Skin epidermis (tissue), 12 donors: ENCODE results near the gene GSE1.

Experiments
- H3K27ac ChIP-seq, 21 experiments: fragments of 200-600 bp; sonication (generic) in 11 of 21; one replicate each; pipeline ENCODE4 v1.5.0; 2020; ENCODE audit warnings: mild to moderate bottlenecking in 3 of 21, inconsistent platforms in 2 of 21, moderate library complexity in 2 of 21
- H3K4me3 ChIP-seq, 7 experiments: fragments of 200-600 bp; sonication (generic) in 2 of 7; one replicate each; pipeline ENCODE4 v1.5.0; 2020; ENCODE audit warnings: inconsistent platforms in 2 of 7, mild to moderate bottlenecking in 2 of 7, moderate library complexity in 1 of 7

GSE1 gene

GRCh38 chr16:85626191-85626981, 13.3 kb downstream of the GSE1 start:
- H3K27ac ChIP-seq, result peak overlapping the region in 1 of 21 experiments; percentile 30
- H3K4me3 ChIP-seq, result no peak overlapping the region

- no peak overlapping the region for H3K27ac ChIP-seq
Observed at GRCh38 chr16:85627089-85627488, 14.0 kb downstream of the GSE1 start.

DNA sequence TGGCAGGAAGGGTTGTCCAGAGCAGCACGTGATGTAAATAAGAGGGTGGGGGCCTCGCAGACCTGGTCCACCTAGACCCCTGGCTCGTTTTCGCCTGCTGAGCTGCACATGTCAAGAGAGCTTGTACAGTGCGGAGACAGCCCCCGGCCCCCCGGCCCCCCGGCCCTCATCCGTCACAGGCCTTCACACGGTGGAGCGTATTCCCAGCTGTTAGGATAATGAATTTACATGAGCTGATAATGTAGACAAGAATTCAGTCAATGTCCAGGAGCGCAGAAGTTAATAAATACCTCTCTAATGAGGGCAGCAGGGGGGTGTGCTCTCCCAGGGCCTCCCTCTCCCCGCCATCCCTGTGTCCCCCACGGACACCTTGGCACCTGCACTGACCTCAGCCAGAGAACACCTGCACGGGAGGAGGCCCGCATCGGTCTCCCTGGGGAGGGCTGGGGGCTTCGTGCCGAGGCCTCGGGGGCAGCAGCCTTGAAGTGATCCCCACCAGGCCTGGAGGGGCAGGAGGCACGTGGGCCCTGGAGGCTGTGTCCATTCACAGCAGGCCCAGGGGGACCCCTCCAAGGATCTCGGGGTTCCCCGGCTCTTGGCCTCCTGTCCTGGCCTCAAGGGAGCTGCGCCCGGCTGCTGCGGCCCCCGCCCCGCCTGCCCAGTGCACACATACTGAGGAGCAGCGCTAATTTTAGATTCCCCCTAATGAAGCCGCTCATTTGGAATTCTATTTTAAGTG, 14.6 kb downstream of the GSE1 start:
- Histone ChIP-seq H3K27ac (no peak overlapping the region), H3K4me3 (no peak overlapping the region)

More at GRCh38 chr16:85627089-85627488, 14.0 kb downstream of the GSE1 start:
- H3K4me3 ChIP-seq, result no peak overlapping the region

DNA sequence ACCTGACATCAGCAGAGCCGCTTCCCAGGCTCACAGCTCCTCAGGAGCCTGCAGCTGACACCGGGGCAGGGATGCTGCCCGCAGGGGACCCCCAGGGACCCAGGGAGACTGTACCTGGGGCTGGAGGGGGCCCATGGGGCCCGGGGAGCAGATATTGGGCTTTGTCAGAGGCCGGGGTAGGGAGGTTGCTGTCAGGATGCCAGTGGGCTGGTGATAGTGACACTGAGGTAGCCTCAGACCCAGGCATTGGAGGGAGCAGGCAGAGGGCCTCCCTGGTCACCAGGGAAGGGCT, 15.1 kb downstream of the GSE1 start:
- Histone ChIP-seq H3K27ac (no peak overlapping the region), H3K4me3 (no peak overlapping the region)

DNA sequence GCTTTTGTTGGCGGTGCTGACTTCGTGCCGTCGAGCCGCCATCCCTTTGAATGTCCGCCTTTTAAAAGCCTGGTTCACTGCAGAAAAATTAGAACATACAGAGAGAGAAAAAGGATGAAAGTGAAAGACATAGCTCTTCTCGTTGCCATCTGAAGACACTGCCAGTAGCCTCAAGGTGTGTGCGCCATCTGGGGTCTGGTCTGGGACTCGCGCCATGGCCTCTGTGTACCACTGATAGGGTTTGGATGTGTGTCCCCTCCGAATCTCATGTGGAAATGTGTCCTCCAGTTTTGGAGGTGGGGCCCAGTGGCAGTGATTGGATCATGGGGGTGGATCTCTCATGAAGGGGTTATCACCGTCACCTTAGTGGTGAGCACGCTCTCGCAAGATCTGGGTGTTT, 15.5 kb downstream of the GSE1 start:
- no peak overlapping the region for H3K4me3 ChIP-seq
- no peak overlapping the region for H3K27ac ChIP-seq

DNA sequence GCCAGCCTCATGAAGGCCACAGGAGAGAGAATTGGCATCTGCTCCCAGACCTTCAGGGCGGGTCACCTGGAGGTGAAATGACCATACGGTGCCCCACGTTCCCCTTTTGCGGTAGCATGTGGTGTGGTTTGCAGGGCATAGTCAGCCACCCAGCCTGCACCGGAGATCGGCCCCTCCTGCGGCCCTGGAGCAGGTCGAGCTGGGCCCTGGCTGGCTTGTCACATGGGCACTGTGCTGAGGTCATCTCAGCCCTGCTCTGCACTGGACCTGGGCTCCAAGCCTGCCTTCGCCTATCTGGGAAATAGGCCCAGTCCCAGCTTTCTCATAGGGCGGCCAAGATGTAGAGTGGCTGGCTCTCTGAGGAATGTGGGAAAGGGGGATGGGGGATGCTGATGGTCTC, 16.2 kb downstream of the GSE1 start:
- Histone ChIP-seq H3K27ac (no peak overlapping the region), H3K4me3 (no peak overlapping the region)

DNA sequence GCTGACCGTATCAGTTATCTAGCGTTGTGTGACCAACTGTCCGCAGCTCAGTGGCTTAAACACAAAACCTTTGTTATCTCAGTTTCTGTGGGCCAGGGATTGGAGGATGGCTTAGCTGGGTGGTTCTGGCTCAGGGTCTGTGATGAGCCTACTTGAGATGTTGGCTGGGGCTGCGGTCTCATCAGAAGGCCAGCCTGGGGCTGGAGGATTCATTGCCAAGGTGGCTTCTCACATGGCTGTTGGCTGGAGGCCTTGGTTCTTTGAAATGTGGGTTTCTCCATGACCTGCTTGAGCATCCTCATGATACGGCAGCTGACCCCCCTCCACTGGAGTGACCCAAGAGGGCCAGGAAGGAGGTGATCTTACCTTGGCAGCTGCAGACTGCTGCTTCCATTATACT, 16.7 kb downstream of the GSE1 start:
- no peak overlapping the region for H3K27ac ChIP-seq
- H3K4me3 ChIP-seq, result no peak overlapping the region

DNA sequence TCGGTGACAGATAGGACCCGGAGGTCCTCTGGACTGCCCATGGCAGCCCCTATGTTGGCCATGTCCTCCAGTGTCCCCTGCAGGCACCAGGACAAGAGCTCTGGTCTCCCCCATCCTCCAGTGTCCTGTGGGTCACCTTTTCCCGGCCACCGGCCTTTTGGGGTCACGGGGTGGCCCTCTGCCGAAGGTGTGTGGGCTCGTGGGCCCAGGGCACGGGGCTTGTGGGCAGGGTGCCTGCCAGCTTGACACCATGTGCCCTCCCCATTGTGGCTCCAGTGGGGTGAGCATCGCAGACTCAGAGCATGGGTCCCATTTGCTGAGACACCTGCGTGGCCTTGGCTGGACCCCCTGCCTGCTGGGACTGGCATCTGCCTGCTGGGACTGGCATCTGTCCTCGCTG, 18.1 kb downstream of the GSE1 start:
- Histone ChIP-seq H3K4me3 (no peak overlapping the region), H3K27ac (no peak overlapping the region)

GRCh38 chr16:85631802-85632393, 18.8 kb downstream of the GSE1 start:
- Histone ChIP-seq H3K27ac (no peak overlapping the region), H3K4me3 (no peak overlapping the region)

- no peak overlapping the region for H3K4me3 ChIP-seq
- H3K27ac ChIP-seq, result no peak overlapping the region
Observed at GRCh38 chr16:85632709-85633437, 19.8 kb downstream of the GSE1 start.

GRCh38 chr16:85633438-85633743, 20.3 kb downstream of the GSE1 start:
- Histone ChIP-seq H3K27ac (no peak overlapping the region), H3K4me3 (no peak overlapping the region)

GRCh38 chr16:85633888-85634287, 20.8 kb downstream of the GSE1 start:
- Histone ChIP-seq H3K4me3 (no peak overlapping the region), H3K27ac (no peak overlapping the region)

DNA sequence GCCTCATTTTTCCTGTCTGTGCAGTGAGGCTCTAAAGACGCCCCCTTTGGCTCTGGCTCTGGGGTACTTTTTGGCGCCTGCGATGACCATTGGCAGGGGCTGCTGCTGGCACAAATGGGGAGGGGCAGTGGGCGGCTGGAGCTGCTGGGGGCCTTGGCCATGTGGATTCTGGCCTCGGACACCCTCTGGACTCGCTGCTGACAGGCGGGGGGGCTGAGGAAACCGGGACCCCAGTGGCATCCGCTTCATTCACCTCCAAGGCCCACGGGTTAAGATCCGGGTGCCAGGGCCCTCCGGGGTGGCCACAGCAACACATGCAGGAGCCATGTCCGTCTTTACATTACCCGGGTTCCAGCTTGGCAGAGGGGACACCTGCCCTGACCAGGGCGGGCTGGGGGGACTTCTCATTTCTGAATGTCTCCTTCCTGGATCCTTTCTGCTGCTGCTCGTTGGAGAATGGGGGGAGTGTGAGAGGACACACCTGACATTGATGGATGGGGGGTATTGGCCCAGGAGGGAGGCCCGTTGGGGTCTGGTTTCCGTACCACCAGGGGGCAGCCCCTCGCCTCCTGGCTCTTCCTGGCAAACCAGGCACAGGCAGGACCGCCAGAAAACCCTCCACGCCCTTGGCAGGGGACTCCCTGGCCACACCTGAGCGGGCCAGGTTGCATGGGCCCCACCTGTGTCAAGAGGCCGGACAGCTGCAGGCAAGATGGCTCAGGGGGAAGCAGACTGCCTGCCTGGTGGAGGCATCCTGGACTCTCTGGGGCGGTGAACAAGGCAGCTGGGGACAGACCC, 21.8 kb downstream of the GSE1 start:
- H3K27ac ChIP-seq, result no peak overlapping the region

DNA sequence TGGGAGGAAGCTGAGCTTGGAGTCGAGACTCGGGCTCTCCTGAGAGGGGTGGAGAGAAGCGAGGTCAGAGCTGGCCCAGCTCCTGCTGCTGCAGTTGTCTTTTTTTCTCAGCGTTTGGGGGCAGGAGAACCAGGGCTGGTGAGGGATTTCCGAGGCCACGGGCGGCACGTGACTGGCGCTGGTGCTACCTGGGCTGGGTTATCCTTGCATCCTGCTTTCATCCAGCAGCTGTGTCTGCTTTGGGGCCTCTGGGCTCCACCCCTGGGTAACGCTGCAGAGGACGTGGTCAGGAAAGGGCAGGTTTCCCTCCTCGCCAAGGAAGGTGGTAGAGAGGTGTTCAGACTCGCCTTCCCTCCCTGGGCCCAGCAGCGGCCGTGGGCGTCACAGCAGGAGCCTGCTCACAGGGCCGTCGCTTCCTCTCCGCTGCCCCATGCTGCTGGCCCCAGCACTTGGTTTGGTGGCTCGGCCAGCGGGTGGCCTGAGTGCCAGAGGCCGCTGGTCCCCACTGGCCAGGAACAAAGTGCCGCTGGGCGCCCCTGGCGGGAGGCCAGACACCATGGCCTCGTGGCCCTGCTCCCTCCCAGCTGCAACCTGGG, 22.5 kb downstream of the GSE1 start:
- H3K27ac ChIP-seq, result no peak overlapping the region
- H3K4me3 ChIP-seq, result no peak overlapping the region

More for the DNA sequence above, 21.8 kb downstream of the GSE1 start:
- no peak overlapping the region for H3K4me3 ChIP-seq

- no peak overlapping the region for H3K27ac ChIP-seq
Observed at GRCh38 chr16:85636234-85636812, 23.2 kb downstream of the GSE1 start.

GRCh38 chr16:85637061-85637807, 24.1 kb downstream of the GSE1 start:
- H3K27ac ChIP-seq, result no peak overlapping the region
- H3K4me3 ChIP-seq, result no peak overlapping the region

More at GRCh38 chr16:85636234-85636812, 23.2 kb downstream of the GSE1 start:
- no peak overlapping the region for H3K4me3 ChIP-seq

DNA sequence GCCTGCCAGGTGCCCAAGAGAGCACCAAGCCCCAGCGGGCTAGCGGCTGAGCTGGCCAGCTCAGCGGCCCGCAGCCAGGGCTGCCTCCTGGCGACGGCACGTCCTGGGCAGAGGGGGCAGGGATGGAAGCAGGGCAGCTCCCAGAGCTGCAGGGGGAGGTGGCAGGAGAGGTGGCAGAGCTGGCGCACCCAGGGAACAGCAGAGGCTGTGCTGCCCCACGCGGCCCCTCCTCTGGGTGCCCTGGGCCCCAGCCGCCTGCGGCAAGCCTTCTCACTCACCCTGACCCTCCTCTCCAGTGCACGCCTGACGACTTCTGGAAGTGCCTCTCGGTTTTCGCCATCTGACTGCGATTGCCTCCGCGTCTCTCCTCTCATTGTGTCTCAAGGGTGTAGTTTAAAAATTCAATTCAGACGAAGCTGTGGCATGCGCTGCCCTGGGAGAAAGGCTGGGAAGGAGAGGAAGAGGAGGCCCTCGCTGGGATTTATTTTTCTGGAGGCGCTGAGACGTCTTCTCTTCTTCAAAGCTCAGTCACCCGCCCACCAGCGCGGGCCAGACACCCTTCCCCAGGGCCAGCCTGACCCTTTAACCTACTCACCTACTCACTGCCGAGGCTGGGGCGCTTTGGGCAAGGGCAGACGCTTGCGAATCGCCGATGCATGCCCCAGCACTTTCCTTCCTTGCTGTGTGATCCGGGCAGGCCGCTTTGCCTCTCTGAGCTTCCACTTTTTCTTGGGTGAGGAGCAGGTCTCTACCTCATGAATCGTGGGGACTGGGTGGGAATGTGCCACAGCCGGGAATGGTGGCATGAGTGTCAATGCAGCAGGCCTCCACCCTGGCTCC, 24.9 kb downstream of the GSE1 start:
- Histone ChIP-seq H3K4me3 (no peak overlapping the region), H3K27ac (no peak overlapping the region)
